ENCODE results near the gene SUN2. TPM values are rescaled to one million over a fixed set of nuclear protein-coding genes. Genes with fewer than 3 reads are reported as not detected.

The SUN2 gene
- polyA plus RNA-seq, 1 experiment: 98.4 TPM

GRCh38 chr22:38728871-38729796 is 26.7 kb downstream of the SUN2 start:
- ChIA-PET POLR2A (no interaction called here), CTCF (interaction anchor here (1.4 to 2.8 kb wide), 2 partner anchors 9 to 11 kb away, joined by 4 to 7 read pairs; no protein-coding TSS in a partner anchor)
- Histone ChIP-seq H3K36me3 (ENCODE audit: control insufficient read depth, insufficient read depth, low read length) (peaks cover 61% of the 10 kb centered on the region), H3K4me3 (ENCODE audit: low read depth, low read length) (no peak overlapping the region), H3K27me3 (ENCODE audit: control insufficient read depth, insufficient read depth, low read length) (no peaks in the 10 kb centered on the region)
- TF ChIP-seq CTCF (IDR thresholded peaks at IDR 0.05; ENCODE audit: insufficient read depth, low read depth, low read length): no peak
- no peak for DNase-seq (ENCODE audit: low read depth)

- no peak for TF ChIP-seq CTCF (IDR thresholded peaks at IDR 0.05; ENCODE audit: insufficient read depth, low read depth, low read length)
- POLR2A ChIA-PET: no interaction called here
- no peak for DNase-seq (ENCODE audit: low read depth)
- Histone ChIP-seq H3K36me3 (ENCODE audit: control insufficient read depth, insufficient read depth, low read length) (peaks cover 60% of the 10 kb centered on the region), H3K27me3 (ENCODE audit: control insufficient read depth, insufficient read depth, low read length) (no peaks in the 10 kb centered on the region), H3K4me3 (ENCODE audit: low read depth, low read length) (no peak overlapping the region)
- CTCF ChIA-PET: interaction anchor here (2.8 kb wide), 1 partner anchor 10 kb away, joined by 7 read pairs; no protein-coding TSS in a partner anchor
Measured at GRCh38 chr22:38727530-38728451, 28.0 kb downstream of the SUN2 start.

GRCh38 chr22:38727123-38727522 is 28.7 kb downstream of the SUN2 start:
- Histone ChIP-seq H3K4me3 (ENCODE audit: low read depth, low read length) (no peak overlapping the region), H3K36me3 (ENCODE audit: control insufficient read depth, insufficient read depth, low read length) (peaks cover 62% of the 10 kb centered on the region), H3K27me3 (ENCODE audit: control insufficient read depth, insufficient read depth, low read length) (no peaks in the 10 kb centered on the region)
- no peak for TF ChIP-seq CTCF (IDR thresholded peaks at IDR 0.05; ENCODE audit: insufficient read depth, low read depth, low read length)
- CTCF ChIA-PET: no interaction called here
- DNase-seq (ENCODE audit: low read depth): no peak
- POLR2A ChIA-PET: no interaction called here

GRCh38 chr22:38725900-38726655 is 29.7 kb downstream of the SUN2 start:
- TF ChIP-seq CTCF (IDR thresholded peaks at IDR 0.05; ENCODE audit: insufficient read depth, low read depth, low read length): no peak

More at GRCh38 chr22:38725900-38726655, 29.7 kb downstream of the SUN2 start:
- ChIA-PET POLR2A (no interaction called here), CTCF (interaction anchor here (1.2 to 2.5 kb wide), 3 partner anchors 9 to 29 kb away, joined by 4 to 29 read pairs (median 5); no protein-coding TSS in a partner anchor)
- H3K36me3 ChIP-seq (ENCODE audit: control insufficient read depth, insufficient read depth, low read length): peaks cover 58% of the 10 kb centered on the region
- no peak for DNase-seq (ENCODE audit: low read depth)
- H3K4me3 ChIP-seq (ENCODE audit: low read depth, low read length): no peak overlapping the region
- H3K27me3 ChIP-seq (ENCODE audit: control insufficient read depth, insufficient read depth, low read length): no peaks in the 10 kb centered on the region

All from BJ (cell line).